Ishikawa (cell line): ENCODE results near the gene BCO2.

Source experiments
- CEBPB ChIP-seq: IDR thresholded peaks from 2 replicates; pipeline ENCODE4 v1.6.1; 2012
- CREB1 ChIP-seq: IDR thresholded peaks from 2 replicates; pipeline ENCODE4 v1.6.1; 2012; ENCODE audit warnings: low read depth
- EP300 ChIP-seq: IDR thresholded peaks from 2 replicates; pipeline ENCODE4 v1.6.1; 2012; ENCODE audit warnings: borderline replicate concordance
- FOXM1 ChIP-seq: IDR thresholded peaks from 2 replicates; pipeline ENCODE4 v1.6.1; 2012; ENCODE audit warnings: low read depth, borderline replicate concordance
- MAX ChIP-seq: IDR thresholded peaks from 2 replicates; pipeline ENCODE4 v1.6.1; 2012
- RAD21 ChIP-seq: IDR thresholded peaks from 2 replicates; pipeline ENCODE4 v1.6.1; 2012; ENCODE audit warnings: low read depth
- YY1 ChIP-seq: IDR thresholded peaks from 2 replicates; pipeline ENCODE4 v1.6.1; 2012; ENCODE audit warnings: low read depth
- ZBTB7A ChIP-seq: IDR thresholded peaks from 2 replicates; pipeline ENCODE4 v1.6.1; 2012; ENCODE audit warnings: low read depth
- TF ChIP-seq, protein P1 (sequence below): IDR thresholded peaks from 2 replicates; pipeline ENCODE4 v1.6.1; 2012; ENCODE audit warnings: low read depth, mild to moderate bottlenecking
- TF ChIP-seq, protein P2 (sequence below): IDR thresholded peaks from 2 replicates; pipeline ENCODE4 v1.6.1; 2012

GRCh38 chr11:112185883-112186282, 10.6 kb downstream of the BCO2 start:
- TF ChIP-seq ZBTB7A = no peak
- no peak for TF ChIP-seq EP300
- TF ChIP-seq CEBPB = no peak
- TF ChIP-seq MAX = no peak
- no peak for TF ChIP-seq CREB1
- TF ChIP-seq YY1 = no peak
- TF ChIP-seq RAD21 = no peak
- TF ChIP-seq, protein P1, sequence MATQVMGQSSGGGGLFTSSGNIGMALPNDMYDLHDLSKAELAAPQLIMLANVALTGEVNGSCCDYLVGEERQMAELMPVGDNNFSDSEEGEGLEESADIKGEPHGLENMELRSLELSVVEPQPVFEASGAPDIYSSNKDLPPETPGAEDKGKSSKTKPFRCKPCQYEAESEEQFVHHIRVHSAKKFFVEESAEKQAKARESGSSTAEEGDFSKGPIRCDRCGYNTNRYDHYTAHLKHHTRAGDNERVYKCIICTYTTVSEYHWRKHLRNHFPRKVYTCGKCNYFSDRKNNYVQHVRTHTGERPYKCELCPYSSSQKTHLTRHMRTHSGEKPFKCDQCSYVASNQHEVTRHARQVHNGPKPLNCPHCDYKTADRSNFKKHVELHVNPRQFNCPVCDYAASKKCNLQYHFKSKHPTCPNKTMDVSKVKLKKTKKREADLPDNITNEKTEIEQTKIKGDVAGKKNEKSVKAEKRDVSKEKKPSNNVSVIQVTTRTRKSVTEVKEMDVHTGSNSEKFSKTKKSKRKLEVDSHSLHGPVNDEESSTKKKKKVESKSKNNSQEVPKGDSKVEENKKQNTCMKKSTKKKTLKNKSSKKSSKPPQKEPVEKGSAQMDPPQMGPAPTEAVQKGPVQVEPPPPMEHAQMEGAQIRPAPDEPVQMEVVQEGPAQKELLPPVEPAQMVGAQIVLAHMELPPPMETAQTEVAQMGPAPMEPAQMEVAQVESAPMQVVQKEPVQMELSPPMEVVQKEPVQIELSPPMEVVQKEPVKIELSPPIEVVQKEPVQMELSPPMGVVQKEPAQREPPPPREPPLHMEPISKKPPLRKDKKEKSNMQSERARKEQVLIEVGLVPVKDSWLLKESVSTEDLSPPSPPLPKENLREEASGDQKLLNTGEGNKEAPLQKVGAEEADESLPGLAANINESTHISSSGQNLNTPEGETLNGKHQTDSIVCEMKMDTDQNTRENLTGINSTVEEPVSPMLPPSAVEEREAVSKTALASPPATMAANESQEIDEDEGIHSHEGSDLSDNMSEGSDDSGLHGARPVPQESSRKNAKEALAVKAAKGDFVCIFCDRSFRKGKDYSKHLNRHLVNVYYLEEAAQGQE = no peak
- no peak for TF ChIP-seq FOXM1
- TF ChIP-seq, protein P2, sequence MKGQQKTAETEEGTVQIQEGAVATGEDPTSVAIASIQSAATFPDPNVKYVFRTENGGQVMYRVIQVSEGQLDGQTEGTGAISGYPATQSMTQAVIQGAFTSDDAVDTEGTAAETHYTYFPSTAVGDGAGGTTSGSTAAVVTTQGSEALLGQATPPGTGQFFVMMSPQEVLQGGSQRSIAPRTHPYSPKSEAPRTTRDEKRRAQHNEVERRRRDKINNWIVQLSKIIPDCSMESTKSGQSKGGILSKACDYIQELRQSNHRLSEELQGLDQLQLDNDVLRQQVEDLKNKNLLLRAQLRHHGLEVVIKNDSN = no peak
